GM21526 (cell line): Measurements from ENCODE around the gene NINL.
"Not testable (repeated sequence)": the region's sequence is repeated elsewhere in the genome, so short reads cannot be mapped to it uniquely, and the experiment has no call there.

Experiments
- ATAC-seq: cut with Tn5 transposase; IDR thresholded peaks from one replicate; pipeline ENCODE4 v1.9.1; 2021; ENCODE audit warnings: moderate library complexity; ENCODE audit not compliant: unreplicated experiment, low FRiP score

The NINL gene

GRCh38 chr20:25561771-25562170, 23.6 kb downstream of the NINL start:
- not testable (repeated sequence) for ATAC-seq

- ATAC-seq = no peak
Observed at GRCh38 chr20:25553819-25554296, 31.5 kb downstream of the NINL start.

GRCh38 chr20:25552977-25553376, 32.4 kb downstream of the NINL start:
- ATAC-seq = no peak

- no peak for ATAC-seq
Observed at GRCh38 chr20:25551413-25552215, 33.7 kb downstream of the NINL start.

GRCh38 chr20:25550645-25551337, 34.5 kb downstream of the NINL start:
- ATAC-seq = not testable (repeated sequence)

GRCh38 chr20:25549843-25550477, 35.4 kb downstream of the NINL start:
- ATAC-seq = no peak

- ATAC-seq = no peak
Observed at GRCh38 chr20:25549172-25549773, 36.1 kb downstream of the NINL start.

- no peak for ATAC-seq
Observed at GRCh38 chr20:25548613-25549086, 36.7 kb downstream of the NINL start.

GRCh38 chr20:25547999-25548398, 37.3 kb downstream of the NINL start:
- ATAC-seq = no peak

GRCh38 chr20:25547063-25547462, 38.3 kb downstream of the NINL start:
- no peak for ATAC-seq

- no peak for ATAC-seq
Observed at GRCh38 chr20:25546048-25546447, 39.3 kb downstream of the NINL start.

- ATAC-seq = no peak
Observed at GRCh38 chr20:25545171-25545570, 40.2 kb downstream of the NINL start.

- no peak for ATAC-seq
Observed at GRCh38 chr20:25544734-25545133, 40.6 kb downstream of the NINL start.

- ATAC-seq = no peak
Observed at GRCh38 chr20:25544311-25544710, 41.0 kb downstream of the NINL start.

- no peak for ATAC-seq
Observed at GRCh38 chr20:25543068-25543467, 42.3 kb downstream of the NINL start.

- ATAC-seq = no peak
Observed at GRCh38 chr20:25541676-25542075, 43.7 kb downstream of the NINL start.

- no peak for ATAC-seq
Observed at GRCh38 chr20:25539742-25540672, 45.3 kb downstream of the NINL start.

- no peak for ATAC-seq
Observed at GRCh38 chr20:25538838-25539665, 46.3 kb downstream of the NINL start.

- ATAC-seq = no peak
Observed at GRCh38 chr20:25537890-25538289, 47.4 kb downstream of the NINL start.
